Liver (tissue), 10 donors: ENCODE measurements around the gene TMEM145. TPM values are rescaled to one million over a fixed set of nuclear protein-coding genes. Genes with fewer than 3 reads are reported as not detected.

Experiments
- DNase-seq: peaks from one replicate; pipeline ENCODE4 v3.0.0-alpha.2; 2017; ENCODE audit warnings: low spot score
- H3K27ac ChIP-seq, 2 donors: one replicate each; pipeline ENCODE4 v1.7.0; 2013; ENCODE audit warnings: inconsistent platforms in 2 of 2, low read length in 2 of 2, control low read depth in 1 of 2, low read depth in 1 of 2, mild to moderate bottlenecking in 1 of 2
- H3K27me3 ChIP-seq, 4 donors: one replicate each; pipeline versions ENCODE4 v1.6.1 to v1.7.0; 2013; ENCODE audit warnings: low read length in 3 of 4, inconsistent platforms in 1 of 4, mild to moderate bottlenecking in 1 of 4, moderate library complexity in 1 of 4; ENCODE audit not compliant: control insufficient read depth in 4 of 4, insufficient read depth in 4 of 4
- H3K36me3 ChIP-seq, 4 donors: one replicate each; pipeline versions ENCODE4 v1.6.1 to v1.7.0; 2013; ENCODE audit warnings: low read length in 3 of 4, mild to moderate bottlenecking in 3 of 4, low read depth in 1 of 4, moderate library complexity in 1 of 4; ENCODE audit not compliant: control insufficient read depth in 4 of 4, insufficient read depth in 3 of 4
- H3K4me1 ChIP-seq, 4 donors: one replicate each; pipeline versions ENCODE4 v1.6.1 to v1.7.0; 2013; ENCODE audit warnings: low read length in 3 of 4, mild to moderate bottlenecking in 3 of 4, moderate library complexity in 1 of 4; ENCODE audit not compliant: control insufficient read depth in 4 of 4, insufficient read depth in 4 of 4
- H3K4me3 ChIP-seq, 3 donors: one replicate each; pipeline versions ENCODE4 v1.6.1 to v1.7.0; 2013; ENCODE audit warnings: low read length in 3 of 3, control low read depth in 1 of 3, low read depth in 1 of 3, mild to moderate bottlenecking in 1 of 3
- H3K9ac ChIP-seq, 2 donors: one replicate each; pipeline ENCODE4 v1.7.0; 2013; ENCODE audit warnings: low read length in 2 of 2, mild to moderate bottlenecking in 2 of 2, moderate library complexity in 2 of 2, control low read depth in 1 of 2, low read depth in 1 of 2
- H3K9me3 ChIP-seq, 4 donors: one replicate each; pipeline versions ENCODE4 v1.6.1 to v1.7.0; 2013; ENCODE audit warnings: low read length in 3 of 4; ENCODE audit not compliant: control insufficient read depth in 4 of 4
- ATF3 ChIP-seq: IDR thresholded peaks from 2 replicates; pipeline ENCODE4 v1.6.1; 2016; ENCODE audit warnings: antibody characterized with exemption
- CTCF ChIP-seq: fragments of 150-350 bp; IDR thresholded peaks from 2 replicates; pipeline ENCODE4 v1.5.1; 2017; ENCODE audit warnings: improper control_type of control experiment, low read depth, low read length; ENCODE audit not compliant: missing input control
- EGR1 ChIP-seq, 2 donors: IDR thresholded peaks; 2 replicates each; pipeline ENCODE4 v1.6.1; 2016 to 2018; ENCODE audit warnings: antibody characterized with exemption in 2 of 2, low read depth in 2 of 2
- FOXA1 ChIP-seq: IDR thresholded peaks from 2 replicates; pipeline ENCODE4 v1.6.1; 2016; ENCODE audit warnings: antibody characterized with exemption
- FOXA2 ChIP-seq: IDR thresholded peaks from 2 replicates; pipeline ENCODE4 v1.6.1; 2016; ENCODE audit warnings: antibody characterized with exemption
- GABPA ChIP-seq, 2 donors: IDR thresholded peaks in 1 of 2; conservative IDR thresholded peaks in 1 of 2; 2 replicates each; pipeline ENCODE4 v1.6.1; 2016; ENCODE audit warnings: antibody characterized with exemption in 2 of 2, mild to moderate bottlenecking in 1 of 2, moderate library complexity in 1 of 2
- HNF4A ChIP-seq, 2 donors: conservative IDR thresholded peaks; 2 replicates each; pipeline ENCODE4 v1.6.1; 2016; ENCODE audit warnings: antibody characterized with exemption in 2 of 2, mild to moderate bottlenecking in 2 of 2
- HNF4G ChIP-seq: IDR thresholded peaks from 2 replicates; pipeline ENCODE4 v1.6.1; 2016; ENCODE audit warnings: antibody characterized with exemption
- JUND ChIP-seq, 2 donors: IDR thresholded peaks; 2 replicates each; pipeline ENCODE4 v1.6.1; 2016; ENCODE audit warnings: antibody characterized with exemption in 2 of 2
- NR2F2 ChIP-seq: IDR thresholded peaks from 2 replicates; pipeline ENCODE4 v1.6.1; 2016; ENCODE audit warnings: antibody characterized with exemption
- RAD21 ChIP-seq, 2 donors: IDR thresholded peaks; 2 replicates each; pipeline ENCODE4 v1.6.1; 2016; ENCODE audit warnings: antibody characterized with exemption in 2 of 2, mild to moderate bottlenecking in 2 of 2
- REST ChIP-seq: IDR thresholded peaks from 2 replicates; pipeline ENCODE4 v1.6.1; 2016; ENCODE audit warnings: antibody characterized with exemption, mild to moderate bottlenecking
- RXRA ChIP-seq, 2 donors: IDR thresholded peaks; 2 replicates each; pipeline ENCODE4 v1.6.1; 2017 to 2018; ENCODE audit warnings: antibody characterized with exemption in 2 of 2, mild to moderate bottlenecking in 1 of 2
- SP1 ChIP-seq: IDR thresholded peaks from 2 replicates; pipeline ENCODE4 v1.6.1; 2018; ENCODE audit warnings: antibody characterized with exemption, mild to moderate bottlenecking
- TAF1 ChIP-seq: conservative IDR thresholded peaks from 2 replicates; pipeline ENCODE4 v1.6.1; 2016; ENCODE audit warnings: antibody characterized with exemption, mild to moderate bottlenecking
- YY1 ChIP-seq: IDR thresholded peaks from 2 replicates; pipeline ENCODE4 v1.6.1; 2016; ENCODE audit warnings: antibody characterized with exemption, mild to moderate bottlenecking
- ZBTB33 ChIP-seq: IDR thresholded peaks from 2 replicates; pipeline ENCODE4 v1.6.1; 2016; ENCODE audit warnings: antibody characterized with exemption
- WGBS: extraction: QIAGEN DNeasy Blood & Tissue Kit; methylation state at CpG from one replicate; pipeline ENCODE4 v1.1.7; 2013; 5-methylcytosine and 5-hydroxymethylcytosine counted together
- polyA plus RNA-seq, 2 donors: library from polyadenylated mRNA; stranded (reverse) in 1 of 2; unstranded in 1 of 2; fragments of 200-250 nt in 1 of 2; fragments of >200 nt in 1 of 2; fragmentation: Nextera tagmentation in 1 of 2; extraction: Ambion mirVana in 1 of 2; gene quantifications; one replicate each; pipeline versions ENCODE4 v1.2.1 to v1.2.3, GENCODE V29; 2013 to 2015
- small RNA-seq: library from RNA; depleted of rRNA; stranded (forward); fragments of <200 nt; gene quantifications from one replicate; pipeline ENCODE3, GENCODE V24; 2014
- total RNA-seq, 2 donors: library from RNA; depleted of rRNA; stranded (reverse); fragments of >200 nt; gene quantifications; one replicate each; pipeline ENCODE4 v1.2.3, GENCODE V29; 2014
- donor health status: healthy.
- donor health status: healthy.
- donor health status: healthy.
- donor health status: healthy.
- donor health status: healthy.

TMEM145 gene
- total and polyA plus RNA-seq, 4 donors: 0.02 to 0.08 TPM; not detected in 2

- 74% methylated on average over 12 of the region's 12 CpGs for WGBS
- no peak for DNase-seq
- peaks cover 0 to 9% (median 1%) of the 10 kb centered on the region in 4 donors for H3K36me3 ChIP-seq
Observed at GRCh38 chr19:42370626-42371175, 57.6 kb downstream of the TMEM145 start.

More at GRCh38 chr19:42370626-42371175, 57.6 kb downstream of the TMEM145 start:
- no peaks in the 10 kb centered on the region for H3K9me3 ChIP-seq
- TF ChIP-seq YY1 (no peak), NR2F2 (no peak), TAF1 (no peak), EGR1 (IDR thresholded peaks at IDR 0.05; ENCODE audit: low read depth in 2 of 2) (no peak), FOXA2 (no peak), ATF3 (no peak), RAD21 (IDR thresholded peaks at IDR 0.05) (no peak), GABPA (IDR thresholded peaks at IDR 0.05 in 1 of 2, conservative IDR thresholded peaks at IDR 0.05 in 1 of 2) (no peak), HNF4G (no peak), HNF4A (conservative IDR thresholded peaks at IDR 0.05) (no peak), FOXA1 (no peak), SP1 (no peak), JUND (IDR thresholded peaks at IDR 0.05) (no peak), CTCF (no peak), RXRA (IDR thresholded peaks at IDR 0.05) (no peak), ZBTB33 (no peak), REST (no peak)
- no peaks in the 10 kb centered on the region for H3K4me1 ChIP-seq
- H3K9ac ChIP-seq: no peak overlapping the region
- no peaks in the 10 kb centered on the region for H3K27me3 ChIP-seq
- no peak overlapping the region for H3K4me3 ChIP-seq
- no peak overlapping the region for H3K27ac ChIP-seq

Small RNAs within 50 kb of the gene (small RNA-seq; reads per million reads assigned to genes)
- gene MIR8077: not detected

Other genes starting within 250 kb of the TMEM145 start
- gene GRIK5, start 243.1 kb upstream of the TMEM145 start, total RNA-seq: under 1 TPM; 0.17 to 0.42 TPM
- under 1 TPM in 1 of 2 donors, not detected in 1; 0.09 TPM for gene GRIK5, start 243.1 kb upstream of the TMEM145 start, polyA plus RNA-seq
- 1 to 10 TPM; 7.3 to 7.4 TPM for gene ZNF574, start 237.1 kb upstream of the TMEM145 start, total RNA-seq
- 1 to 10 TPM; 3.3 to 5.6 TPM for gene ZNF574, start 237.1 kb upstream of the TMEM145 start, polyA plus RNA-seq
- gene POU2F2, start 180.9 kb upstream of the TMEM145 start, total RNA-seq: 1 to 10 TPM in 1 of 2 donors, under 1 TPM in 1; 0.75 to 1.2 TPM
- gene POU2F2, start 180.9 kb upstream of the TMEM145 start, polyA plus RNA-seq: 1 to 10 TPM in 1 of 2 donors, under 1 TPM in 1; 0.86 to 1.1 TPM
- 10 to 100 TPM; 18.7 to 47.1 TPM for gene DEDD2, start 95.6 kb upstream of the TMEM145 start, total RNA-seq
- 10 to 100 TPM in 1 of 2 donors, 1 to 10 TPM in 1; 9.6 to 14.0 TPM for gene DEDD2, start 95.6 kb upstream of the TMEM145 start, polyA plus RNA-seq
- gene ZNF526, start 93.0 kb upstream of the TMEM145 start, total RNA-seq: 1 to 10 TPM; 4.9 to 8.8 TPM
- gene ZNF526, start 93.0 kb upstream of the TMEM145 start, polyA plus RNA-seq: 1 to 10 TPM; 1.7 to 2.6 TPM
- 10 to 100 TPM; 12.5 to 13.5 TPM for gene GSK3A, start 70.7 kb upstream of the TMEM145 start, total RNA-seq
- 10 to 100 TPM in 1 of 2 donors, 1 to 10 TPM in 1; 5.9 to 23.1 TPM for gene GSK3A, start 70.7 kb upstream of the TMEM145 start, polyA plus RNA-seq
- 10 to 100 TPM in 1 of 2 donors, 1 to 10 TPM in 1; 8.7 to 17.1 TPM for gene ERF, start 58.2 kb upstream of the TMEM145 start, total RNA-seq
- 10 to 100 TPM; 10.4 to 21.0 TPM for gene ERF, start 58.2 kb upstream of the TMEM145 start, polyA plus RNA-seq
- 10 to 100 TPM; 14.1 to 21.3 TPM for gene CIC, start 44.1 kb upstream of the TMEM145 start, total RNA-seq
- gene CIC, start 44.1 kb upstream of the TMEM145 start, polyA plus RNA-seq: 10 to 100 TPM in 1 of 2 donors, 1 to 10 TPM in 1; 5.6 to 20.4 TPM
- under 1 TPM in 1 of 2 donors, not detected in 1; 0.42 TPM for gene PRR19, start 11.2 kb upstream of the TMEM145 start, total RNA-seq
- gene PRR19, start 11.2 kb upstream of the TMEM145 start, polyA plus RNA-seq: under 1 TPM; 0.27 to 0.43 TPM
- 10 to 100 TPM in 1 of 2 donors, 1 to 10 TPM in 1; 2.7 to 35.8 TPM for gene PAFAH1B3, start 10.7 kb upstream of the TMEM145 start, total RNA-seq
- gene PAFAH1B3, start 10.7 kb upstream of the TMEM145 start, polyA plus RNA-seq: 1 to 10 TPM; 6.4 to 6.7 TPM
- gene MEGF8, start 12.3 kb downstream of the TMEM145 start, total RNA-seq: 10 to 100 TPM; 12.1 to 13.7 TPM
- 1 to 10 TPM; 1.2 to 6.7 TPM for gene MEGF8, start 12.3 kb downstream of the TMEM145 start, polyA plus RNA-seq
- not detected for gene CNFN, start 77.0 kb downstream of the TMEM145 start, total RNA-seq
- 1 to 10 TPM in 1 of 2 donors, under 1 TPM in 1; 0.57 to 1.2 TPM for gene CNFN, start 77.0 kb downstream of the TMEM145 start, polyA plus RNA-seq
- gene LIPE, start 114.1 kb downstream of the TMEM145 start, total RNA-seq: 1 to 10 TPM; 1.5 to 4.7 TPM
- 1 to 10 TPM in 1 of 2 donors, under 1 TPM in 1; 0.88 to 1.5 TPM for gene LIPE, start 114.1 kb downstream of the TMEM145 start, polyA plus RNA-seq
- under 1 TPM in 1 of 2 donors, not detected in 1; 0.93 TPM for gene CXCL17, start 129.6 kb downstream of the TMEM145 start, total RNA-seq
- under 1 TPM in 1 of 2 donors, not detected in 1; 0.10 TPM for gene CXCL17, start 129.6 kb downstream of the TMEM145 start, polyA plus RNA-seq
- gene CEACAM1, start 215.2 kb downstream of the TMEM145 start, total RNA-seq: 10 to 100 TPM in 1 of 2 donors, 1 to 10 TPM in 1; 8.3 to 19.0 TPM
- 10 to 100 TPM; 34.7 to 36.7 TPM for gene CEACAM1, start 215.2 kb downstream of the TMEM145 start, polyA plus RNA-seq